Fibroblast of skin of right biceps (primary cell): Measurements from ENCODE around the gene VSTM2L.
A peak's percentile ranks its signal among the peaks of the same experiment; 100 is the strongest.
"Not testable (repeated sequence)": the region's sequence is repeated elsewhere in the genome, so short reads cannot be mapped to it uniquely, and the experiment has no call there.

Source experiments
- DNase-seq: peaks from one replicate; pipeline ENCODE4 v3.0.0-alpha.2; 2013

Gene VSTM2L

DNA sequence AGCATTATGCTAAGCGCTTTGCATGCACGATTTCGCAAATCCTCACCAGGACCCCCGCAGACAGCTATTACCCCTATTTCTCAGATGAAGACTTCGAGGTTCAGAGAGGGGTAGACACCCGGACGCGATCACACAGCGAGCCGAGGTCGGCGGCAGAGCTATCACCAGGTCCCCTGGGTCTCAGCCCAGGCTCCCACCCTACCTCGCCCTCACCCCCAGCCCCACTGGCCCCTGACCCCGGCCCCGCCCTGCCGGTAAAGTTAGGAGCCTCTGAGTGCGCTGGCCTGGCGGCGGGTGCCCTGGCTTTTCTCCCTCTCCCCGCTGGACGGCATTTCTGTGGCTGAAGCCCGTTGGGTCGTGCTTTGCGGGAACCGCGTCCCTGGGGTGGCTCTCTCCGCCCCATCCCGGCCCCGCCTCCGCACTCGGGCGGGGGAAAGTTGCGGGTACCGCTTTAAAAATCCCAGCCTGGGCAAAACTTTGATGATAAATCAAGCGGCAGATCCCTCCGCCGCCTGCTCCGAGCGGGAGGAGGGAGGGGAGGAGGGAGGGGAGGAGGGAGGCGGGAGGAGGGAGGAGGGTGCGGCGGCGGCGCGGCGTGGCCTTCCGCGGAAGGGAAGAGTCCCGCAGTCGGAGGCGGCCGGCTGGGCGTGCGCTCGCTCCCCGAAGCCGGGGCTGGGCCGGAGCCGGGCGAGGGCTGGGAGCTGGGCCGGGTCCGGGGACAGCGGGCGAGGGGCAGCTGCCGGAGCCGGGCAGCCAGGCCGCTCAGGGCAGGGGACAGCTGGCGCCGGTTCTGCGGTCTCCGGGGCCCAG lies at the start of gene VSTM2L:
VSTM2L (plus strand) TSS at position 624 of the 810 bp plus-strand sequence. CDS start 224 bp downstream, outside the sequence.
- peak; percentile 59 for DNase-seq

GRCh38 chr20:37853823-37854375 lies 49.0 kb upstream of the VSTM2L start:
- DNase-seq: no peak

GRCh38 chr20:37856034-37856433 lies 46.9 kb upstream of the VSTM2L start:
- DNase-seq: not testable (repeated sequence)

DNA sequence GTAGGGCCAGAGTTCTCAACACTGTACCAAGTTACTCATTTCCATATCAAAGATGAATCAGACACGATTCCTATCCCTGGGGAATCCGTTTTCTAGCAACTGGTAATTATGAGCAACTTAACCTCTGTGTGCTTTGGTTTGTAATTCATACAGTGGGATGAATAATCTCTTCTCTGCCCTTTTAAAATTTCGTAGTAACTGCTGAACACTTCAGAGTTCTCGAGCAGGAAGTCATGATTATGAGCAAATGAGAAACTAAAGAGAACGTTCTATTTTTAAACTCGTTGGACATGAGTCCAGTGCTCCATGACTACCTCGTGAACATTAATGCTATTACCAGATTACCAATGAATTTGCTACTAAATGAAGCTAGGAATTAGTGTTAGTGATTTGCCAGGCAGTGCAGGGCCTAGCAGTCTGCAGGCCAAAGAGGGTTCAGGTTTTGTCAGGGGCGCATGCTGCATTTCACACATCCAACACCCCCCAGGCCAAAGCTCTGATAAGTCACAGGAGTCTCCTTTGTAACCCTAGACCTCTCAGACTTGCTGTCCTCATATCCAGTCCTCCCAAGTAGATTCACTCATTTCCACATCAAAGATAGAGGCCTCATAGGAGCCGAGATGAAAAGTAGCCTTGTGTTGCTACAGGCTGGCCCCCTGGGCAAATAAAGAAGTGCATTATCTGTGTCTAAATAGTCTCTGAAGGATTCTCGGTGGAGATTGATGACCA lies 45.8 kb upstream of the VSTM2L start:
- peak; percentile 85 for DNase-seq

DNA sequence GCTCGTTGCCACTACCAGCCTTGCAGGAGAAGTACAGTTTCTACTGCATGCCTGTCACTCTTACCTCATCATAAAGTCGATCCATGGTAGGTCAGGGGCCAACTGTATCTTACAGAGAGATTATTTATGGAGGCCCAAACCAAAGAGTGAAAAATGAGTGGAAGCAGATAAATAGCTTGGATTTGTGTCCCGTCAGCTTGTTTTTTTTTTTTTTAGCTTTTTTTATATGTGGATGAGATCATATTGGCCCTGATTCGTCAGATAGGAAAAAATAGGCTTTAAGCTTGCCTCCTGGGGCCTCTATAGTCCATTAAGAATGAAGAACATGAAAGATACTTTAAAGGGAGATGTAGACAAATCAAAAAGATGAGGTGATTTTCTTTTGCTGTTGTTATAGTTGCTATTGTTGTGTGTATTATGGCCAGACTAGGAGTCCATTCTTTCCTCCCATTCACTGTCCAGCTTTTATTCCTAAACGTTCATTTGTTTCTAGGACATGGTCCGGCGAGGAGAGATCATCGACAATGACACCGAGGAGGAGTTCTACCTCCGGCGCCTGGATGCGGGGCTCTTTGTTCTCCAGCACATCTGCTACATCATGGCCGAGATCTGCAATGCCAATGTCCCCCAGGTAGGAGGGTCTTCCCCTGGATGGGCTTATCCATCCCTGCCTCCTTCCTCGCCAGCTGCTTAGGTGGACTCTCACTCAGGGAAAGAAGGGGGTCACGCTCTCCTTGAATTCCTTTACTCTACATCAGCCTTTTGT lies 43.3 kb upstream of the VSTM2L start:
- DNase-seq: no peak

DNA sequence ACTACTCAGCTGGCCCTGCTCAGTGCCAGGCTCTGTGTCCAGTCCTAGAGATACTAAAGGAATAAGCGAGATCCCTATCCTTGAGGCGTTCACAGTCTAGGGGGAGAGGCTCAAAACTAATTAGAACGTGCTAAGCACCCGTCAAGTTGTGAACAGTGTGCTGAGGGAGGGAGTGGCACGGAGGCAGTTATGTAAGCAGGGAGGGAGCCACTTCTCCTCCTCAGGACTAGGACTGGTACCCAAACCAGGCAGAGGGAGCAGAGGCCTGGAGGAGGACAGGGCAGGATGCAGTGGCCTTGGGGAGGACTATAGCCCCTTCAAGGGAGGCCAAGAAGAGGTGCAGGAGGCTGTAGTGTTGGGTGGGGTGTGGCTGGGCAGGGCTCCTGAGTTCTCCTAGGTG lies 39.6 kb upstream of the VSTM2L start:
- DNase-seq: no peak

- DNase-seq: peak; percentile 64
Observed at GRCh38 chr20:37864298-37864697, 38.6 kb upstream of the VSTM2L start.

GRCh38 chr20:37866051-37866450 lies 36.9 kb upstream of the VSTM2L start:
- DNase-seq: no peak

GRCh38 chr20:37867289-37868195 lies 35.4 kb upstream of the VSTM2L start:
- no peak for DNase-seq

DNA sequence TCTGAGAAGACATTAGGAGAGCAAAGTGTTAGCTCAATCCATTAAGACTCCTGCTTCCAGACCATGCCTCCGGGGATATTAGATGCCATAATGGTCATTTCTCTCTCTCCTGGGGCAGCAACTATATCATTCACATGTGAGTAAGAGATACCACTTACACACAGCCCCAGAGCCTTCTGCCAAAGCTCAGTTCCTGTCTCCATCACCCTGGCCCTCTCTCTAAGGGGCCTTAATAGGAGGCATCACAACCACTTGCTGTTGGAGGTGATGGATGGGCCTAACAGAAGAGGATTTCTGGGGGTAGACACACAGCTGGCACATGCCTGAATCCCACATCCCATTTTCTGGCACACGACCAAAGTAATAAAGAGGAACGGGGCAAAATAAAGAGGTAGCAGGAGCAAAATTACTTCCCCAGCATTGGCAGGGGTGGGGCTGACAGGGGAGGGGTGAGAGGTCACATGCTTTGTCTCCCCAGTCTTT lies 34.0 kb upstream of the VSTM2L start:
- no peak for DNase-seq

DNA sequence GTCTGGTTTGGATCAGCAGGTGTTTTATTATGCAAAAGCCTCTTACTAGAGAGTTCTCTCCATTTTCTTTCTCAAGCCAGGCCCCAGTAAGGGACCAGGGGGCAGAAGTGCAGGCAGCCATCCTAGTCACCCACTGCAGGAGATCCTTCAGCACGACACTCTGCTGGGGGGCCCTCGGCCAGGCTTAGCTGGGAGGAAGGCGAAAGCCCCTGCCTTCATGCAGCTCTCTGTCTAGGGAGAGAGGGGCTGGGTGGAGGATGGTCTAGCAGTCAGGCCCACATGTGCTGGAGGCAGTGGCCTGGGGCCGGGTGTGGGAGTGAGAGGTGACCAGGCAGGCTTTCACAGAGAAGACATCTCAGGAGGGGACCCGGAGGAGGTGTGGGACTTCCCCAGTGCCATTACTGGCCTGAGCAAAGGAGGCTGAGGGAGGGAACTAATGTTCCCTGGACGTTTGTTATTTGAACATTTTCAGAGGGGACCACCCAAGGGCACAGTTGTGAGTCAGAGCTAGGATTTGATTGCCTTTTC lies 33.5 kb upstream of the VSTM2L start:
- DNase-seq: no peak

DNA sequence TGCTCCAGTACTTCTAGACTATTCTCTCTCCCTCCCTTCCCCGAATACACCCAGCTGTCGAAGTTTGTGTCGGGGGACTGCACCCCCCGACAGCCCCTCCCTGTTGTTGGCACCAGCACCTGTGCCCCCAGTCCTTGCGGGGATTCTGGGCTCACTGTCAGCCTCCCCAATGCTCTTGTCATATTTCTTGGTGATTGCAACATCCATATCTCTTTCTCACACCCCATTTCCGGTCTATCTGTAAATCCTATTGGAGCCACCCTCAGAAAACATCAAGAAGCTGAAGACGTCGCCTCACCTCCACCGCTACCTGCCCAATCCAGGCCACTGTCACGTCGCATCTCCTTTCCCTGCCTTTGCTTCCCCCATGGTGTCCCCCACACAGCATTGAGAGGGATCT lies 32.6 kb upstream of the VSTM2L start:
- DNase-seq: no peak

DNA sequence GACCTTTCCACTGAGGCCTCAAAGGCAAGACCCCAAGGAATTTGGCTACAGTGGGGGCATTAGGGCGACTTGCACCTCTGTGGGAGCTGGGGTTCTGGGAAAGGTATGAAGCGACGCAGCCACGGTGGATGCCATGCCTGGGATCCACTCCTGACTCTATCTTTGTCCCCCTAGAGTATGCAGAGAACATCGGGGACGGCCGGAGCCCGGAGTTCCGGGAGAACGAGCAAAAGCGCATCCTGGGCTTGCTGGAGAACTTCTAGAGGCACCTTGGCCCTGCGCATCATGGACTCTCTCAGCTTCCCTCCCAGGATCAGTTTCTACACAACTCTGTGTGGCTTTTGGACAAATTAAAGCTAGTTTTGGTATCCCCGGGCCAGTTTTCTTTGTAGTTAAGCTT lies 31.2 kb upstream of the VSTM2L start:
- DNase-seq: no peak

GRCh38 chr20:37872161-37872560 lies 30.8 kb upstream of the VSTM2L start:
- DNase-seq: no peak

GRCh38 chr20:37873884-37874283 lies 29.0 kb upstream of the VSTM2L start:
- DNase-seq: no peak

DNA sequence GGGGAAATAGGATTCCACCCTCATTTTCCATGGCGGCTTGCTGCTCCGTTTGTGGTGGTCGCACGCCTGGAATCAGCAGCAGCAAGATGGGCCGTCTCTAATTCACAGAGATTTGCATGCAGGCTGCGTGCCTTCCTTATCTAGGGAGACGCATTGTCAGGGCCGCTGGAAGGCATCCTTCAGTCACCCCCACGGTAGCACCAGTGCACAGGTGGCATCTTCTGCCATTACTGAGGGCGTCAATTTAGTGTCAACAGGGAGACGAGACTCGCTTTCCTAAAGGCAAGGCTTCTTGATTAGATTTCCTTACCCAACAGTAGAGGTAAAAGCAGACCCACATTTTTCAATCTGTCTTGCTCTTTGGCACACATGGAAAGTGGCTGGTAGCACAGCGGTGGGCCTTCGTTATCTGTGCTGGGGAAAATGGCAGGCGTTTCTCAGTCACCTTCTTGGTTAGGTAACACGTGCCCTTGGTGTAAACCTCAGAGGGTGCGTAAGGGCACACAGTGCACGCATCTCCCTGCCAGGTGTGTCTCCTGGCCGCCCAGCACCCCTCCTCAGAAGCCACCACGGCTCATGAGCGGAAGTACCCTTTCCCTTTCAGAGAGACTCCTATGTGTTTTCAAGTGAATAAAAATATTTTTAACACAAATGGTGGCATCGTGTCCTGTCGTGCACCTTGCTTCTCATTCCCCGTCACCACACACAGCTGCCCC lies 27.3 kb upstream of the VSTM2L start:
- no peak for DNase-seq

GRCh38 chr20:37876863-37877262 lies 26.1 kb upstream of the VSTM2L start:
- no peak for DNase-seq

GRCh38 chr20:37877832-37878772 lies 24.8 kb upstream of the VSTM2L start:
- DNase-seq: no peak

DNA sequence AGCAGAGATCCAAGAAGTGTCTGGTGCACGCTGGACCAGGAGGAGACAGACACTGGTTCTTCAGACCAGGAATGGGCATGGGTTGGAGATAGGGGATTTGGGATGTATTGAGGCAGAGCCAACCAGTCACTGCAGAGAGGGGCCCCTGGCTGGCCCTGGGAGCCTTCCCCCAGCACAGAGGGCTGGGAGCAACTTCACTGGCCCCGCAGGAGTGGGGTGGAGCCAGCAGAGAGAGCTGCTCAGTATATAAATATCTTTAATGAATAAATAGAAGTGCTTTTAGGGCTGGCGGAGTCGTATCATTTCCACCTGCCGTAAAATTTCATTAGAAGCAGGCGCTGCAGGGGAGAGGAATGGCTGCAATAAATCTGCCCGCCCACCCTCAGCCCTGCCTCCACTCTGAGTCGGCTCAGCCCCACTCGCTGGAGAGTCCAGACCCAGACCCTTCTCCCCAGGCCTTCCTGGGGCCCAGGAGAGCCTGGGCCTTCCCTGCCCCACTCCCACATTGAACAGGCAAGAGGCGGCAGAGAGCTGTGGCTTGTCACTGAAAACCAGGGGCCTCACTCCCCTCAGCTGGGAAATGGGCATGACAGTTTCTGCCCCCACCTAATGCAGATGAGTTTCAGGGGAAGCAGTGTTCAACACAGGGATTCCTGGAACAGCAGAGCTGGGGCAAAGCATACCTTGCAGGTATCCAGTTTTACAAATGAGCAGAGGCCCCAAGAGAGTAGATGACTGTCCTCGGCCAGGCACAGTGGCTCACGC lies 23.9 kb upstream of the VSTM2L start:
- no peak for DNase-seq
